ENCODE data around the gene CUL1.

The CUL1 gene

GRCh38 chr7:148718431-148718830 lies 19.7 kb downstream of the CUL1 start:
- no peak for DNase-seq (ENCODE audit: low spot score)

- no peak for DNase-seq (ENCODE audit: low spot score)
Measured at GRCh38 chr7:148719753-148720152, 21.1 kb downstream of the CUL1 start.

- no peak for DNase-seq (ENCODE audit: low spot score)
Measured at GRCh38 chr7:148720472-148720871, 21.8 kb downstream of the CUL1 start.

- no peak for DNase-seq (ENCODE audit: low spot score)
Measured at GRCh38 chr7:148721390-148721789, 22.7 kb downstream of the CUL1 start.

GRCh38 chr7:148722340-148723165 lies 23.9 kb downstream of the CUL1 start:
- no peak for DNase-seq (ENCODE audit: low spot score)

GRCh38 chr7:148723166-148723559 lies 24.5 kb downstream of the CUL1 start:
- DNase-seq (ENCODE audit: low spot score) = no peak

- no peak for DNase-seq (ENCODE audit: low spot score)
Measured at GRCh38 chr7:148723846-148724245, 25.1 kb downstream of the CUL1 start.

- DNase-seq (ENCODE audit: low spot score) = no peak
Measured at GRCh38 chr7:148726385-148726784, 27.7 kb downstream of the CUL1 start.

- no peak for DNase-seq (ENCODE audit: low spot score)
Measured at GRCh38 chr7:148727501-148728278, 29.0 kb downstream of the CUL1 start.

GRCh38 chr7:148729984-148730733 lies 31.5 kb downstream of the CUL1 start:
- no peak for DNase-seq (ENCODE audit: low spot score)

- no peak for DNase-seq (ENCODE audit: low spot score)
Measured at GRCh38 chr7:148732862-148733261, 34.2 kb downstream of the CUL1 start.

- DNase-seq (ENCODE audit: low spot score) = no peak
Measured at GRCh38 chr7:148733496-148733895, 34.8 kb downstream of the CUL1 start.

GRCh38 chr7:148735141-148735540 lies 36.4 kb downstream of the CUL1 start:
- no peak for DNase-seq (ENCODE audit: low spot score)

GRCh38 chr7:148735967-148736366 lies 37.3 kb downstream of the CUL1 start:
- DNase-seq (ENCODE audit: low spot score) = no peak

- no peak for DNase-seq (ENCODE audit: low spot score)
Measured at GRCh38 chr7:148738737-148739535, 40.2 kb downstream of the CUL1 start.

GRCh38 chr7:148746135-148746534 lies 47.4 kb downstream of the CUL1 start:
- DNase-seq (ENCODE audit: low spot score) = no peak

GRCh38 chr7:148747274-148747673 lies 48.6 kb downstream of the CUL1 start:
- DNase-seq (ENCODE audit: low spot score) = no peak

GRCh38 chr7:148750442-148751355 lies 52.0 kb downstream of the CUL1 start:
- DNase-seq (ENCODE audit: low spot score) = no peak

GRCh38 chr7:148753224-148753623 lies 54.5 kb downstream of the CUL1 start:
- no peak for DNase-seq (ENCODE audit: low spot score)

GRCh38 chr7:148754912-148755311 lies 56.2 kb downstream of the CUL1 start:
- DNase-seq (ENCODE audit: low spot score) = no peak
